Psoas muscle (tissue), 8 donors: ENCODE measurements around the gene ARPC1A. TPM values are rescaled to one million over a fixed set of nuclear protein-coding genes. Genes with fewer than 3 reads are reported as not detected.

ENCODE experiments used
- ATAC-seq, 4 donors: fragments of 200-7000 bp; cut with Tn5 transposase; one replicate each; pipeline ENCODE4 v1.9.1; 2020; ENCODE audit warnings: moderate library complexity in 3 of 4, mild to moderate bottlenecking in 2 of 4
- DNase-seq, 2 donors: peaks; one replicate each; pipeline ENCODE4 v3.0.0-alpha.2; 2020
- H3K27ac ChIP-seq: fragments of 200-600 bp; one replicate; pipeline ENCODE4 v1.8.0; 2022
- H3K27me3 ChIP-seq, 3 donors: fragments of 200-600 bp in 1 of 3; one replicate each; pipeline versions ENCODE4 v1.6.1 to v1.8.0; 2013 to 2022; ENCODE audit warnings: low read length in 2 of 3, mild to moderate bottlenecking in 2 of 3, moderate library complexity in 1 of 3; ENCODE audit not compliant: insufficient read depth in 3 of 3
- H3K36me3 ChIP-seq, 2 donors: fragments of 200-600 bp in 1 of 2; one replicate each; pipeline versions ENCODE4 v1.6.1 to v1.8.0; 2013 to 2022; ENCODE audit warnings: low read depth in 1 of 2, mild to moderate bottlenecking in 1 of 2, moderate library complexity in 1 of 2; ENCODE audit not compliant: insufficient read depth in 1 of 2
- H3K4me1 ChIP-seq: fragments of 200-600 bp; one replicate; pipeline ENCODE4 v1.8.0; 2022
- H3K4me3 ChIP-seq: fragments of 200-600 bp; one replicate; pipeline ENCODE4 v1.8.0; 2022; ENCODE audit warnings: mild to moderate bottlenecking
- H3K9me3 ChIP-seq: fragments of 200-600 bp; one replicate; pipeline ENCODE4 v1.8.0; 2022
- CTCF ChIP-seq: fragments of 200-600 bp; IDR thresholded peaks from one replicate; pipeline ENCODE4 v1.8.0; 2022; ENCODE audit warnings: antibody characterized with exemption
- WGBS, 3 donors: extraction: QIAGEN DNeasy Blood & Tissue Kit; methylation state at CpG; one replicate each; pipeline versions ENCODE4 v1.1.6 to v1.1.7; 2013; 5-methylcytosine and 5-hydroxymethylcytosine counted together
- intact Hi-C, 2 donors: fragments of 100-400 bp; cut with DNase I; formaldehyde crosslinking; loops; one replicate each; pipeline versions ENCODE4 v1.11.0 to v1.14.2; 2022
- polyA plus RNA-seq, 3 donors: library from polyadenylated mRNA; stranded (reverse); fragments of 200-250 nt; gene quantifications; one replicate each; pipeline ENCODE4 v1.2.3, GENCODE V29; 2013
- total RNA-seq, 4 donors: library from RNA; stranded (reverse); fragmentation: NEBNext Ultra II Directional in 2 of 4; extraction: Animal tissue kit (Norgen Biotek cat#: 25700) in 2 of 4; gene quantifications; one replicate each; pipeline versions ENCODE4 v1.2.1 to v1.2.4, GENCODE V29; 2021 to 2023
- donor health status: healthy with polysubstance abuse.
- donor health status: DM: no; HTN: no; CAD: no; lungs with moderate emphysema.
- donor health status: Bipolar disorder and iron deficiency.
- donor health status: healthy.
- donor health status: DM: yes; HTN: yes; CAD: no.
- donor health status: DM: no; HTN: no; CAD: no.
- donor health status: DM: no; HTN: no; CAD: no.
- donor health status: DM: yes; HTN: yes; CAD: no.

Gene ARPC1A
- total and polyA plus RNA-seq, 7 donors = 38.1 to 114 (median 47.6) TPM

GRCh38 chr7:99392659-99393354, 67.1 kb downstream of the ARPC1A start:
- Histone ChIP-seq H3K4me3 (peak overlapping the region; percentile 75), H3K27me3 (no peaks in the 10 kb centered on the region), H3K27ac (peak overlapping the region; percentile 48), H3K9me3 (no peaks in the 10 kb centered on the region), H3K4me1 (peaks cover 10% of the 10 kb centered on the region), H3K36me3 (peaks cover 3 to 77% of the 10 kb centered on the region in 2 donors)
- ATAC-seq = peak; percentile 82 to 90 (median 88)
- no peak for TF ChIP-seq CTCF
- 2 to 4% (median 3%) methylated on average over 61 to 68 of the region's 68 CpGs for WGBS, 3 donors
- DNase-seq = peak; percentile 81 to 90
- intact Hi-C loops = no loop called here

- intact Hi-C loops = no loop called here
- peak overlapping the region; percentile 48 for H3K27ac ChIP-seq
- 28 to 31% (median 29%) methylated on average over 28 to 30 of the region's 30 CpGs for WGBS, 3 donors
- ATAC-seq (peak; percentile 36 to 60 (median 50)), DNase-seq (peak in 1 of 2 donors; percentile 77)
- H3K4me3 ChIP-seq = peak overlapping the region; percentile 75
- TF ChIP-seq CTCF = no peak
- H3K27me3 ChIP-seq = no peaks in the 10 kb centered on the region
- H3K4me1 ChIP-seq = peaks cover 10% of the 10 kb centered on the region
- H3K36me3 ChIP-seq = peaks cover 3 to 77% of the 10 kb centered on the region in 2 donors
- H3K9me3 ChIP-seq = no peaks in the 10 kb centered on the region
Measured at GRCh38 chr7:99393355-99394187, 67.9 kb downstream of the ARPC1A start.

GRCh38 chr7:99394188-99394502, 68.4 kb downstream of the ARPC1A start:
- H3K4me1 ChIP-seq = peaks cover 10% of the 10 kb centered on the region
- no peak for TF ChIP-seq CTCF
- no peak for DNase-seq
- peak in 1 of 4 donors; percentile 5 for ATAC-seq
- intact Hi-C loops = no loop called here
- H3K27ac ChIP-seq = no peak overlapping the region
- peaks cover 7 to 80% of the 10 kb centered on the region in 2 donors for H3K36me3 ChIP-seq
- WGBS, 3 donors = 74 to 80% (median 78%) methylated on average over 4 of the region's 4 CpGs
- H3K9me3 ChIP-seq = no peaks in the 10 kb centered on the region
- no peak overlapping the region for H3K4me3 ChIP-seq
- H3K27me3 ChIP-seq = no peaks in the 10 kb centered on the region

- Histone ChIP-seq H3K9me3 (no peaks in the 10 kb centered on the region), H3K27me3 (no peaks in the 10 kb centered on the region), H3K36me3 (peaks cover 17 to 80% of the 10 kb centered on the region in 2 donors), H3K27ac (no peak overlapping the region), H3K4me1 (peaks cover 10% of the 10 kb centered on the region), H3K4me3 (no peak overlapping the region)
- DNase-seq (no peak), ATAC-seq (no peak)
- no peak for TF ChIP-seq CTCF
- 77 to 81% (median 79%) methylated on average over 14 of the region's 14 CpGs for WGBS, 3 donors
- intact Hi-C loops = no loop called here
Measured at GRCh38 chr7:99395616-99396327, 70.1 kb downstream of the ARPC1A start.
